Effector memory CD4-positive, alpha-beta T cell (primary cell): ENCODE measurements around the gene TNNC1.

Experiments used
- DNase-seq, 3 donors: peaks; one replicate each; pipeline ENCODE4 v3.0.0-alpha.2; 2020
- H3K27ac ChIP-seq: 2 replicates; pipeline ENCODE4 v1.7.0; 2013; ENCODE audit warnings: mild to moderate bottlenecking, low read length, moderate library complexity; ENCODE audit not compliant: insufficient read depth, poor library complexity, severe bottlenecking
- H3K27me3 ChIP-seq: replicated peaks from 2 replicates; pipeline ENCODE4 v1.7.0; 2013; ENCODE audit warnings: mild to moderate bottlenecking, low read length; ENCODE audit not compliant: insufficient read depth, control insufficient read depth, poor library complexity, severe bottlenecking
- H3K36me3 ChIP-seq: 2 replicates; pipeline ENCODE4 v1.7.0; 2013; ENCODE audit warnings: mild to moderate bottlenecking, low read length, moderate library complexity; ENCODE audit not compliant: control insufficient read depth, insufficient read depth
- H3K4me1 ChIP-seq: 2 replicates; pipeline ENCODE4 v1.7.0; 2013; ENCODE audit warnings: low read length, mild to moderate bottlenecking; ENCODE audit not compliant: control insufficient read depth, insufficient read depth, poor library complexity, severe bottlenecking
- H3K4me3 ChIP-seq: 2 replicates; pipeline ENCODE4 v1.7.0; 2013; ENCODE audit warnings: low read length, low read depth, mild to moderate bottlenecking; ENCODE audit not compliant: insufficient read depth, poor library complexity, severe bottlenecking
- H3K9me3 ChIP-seq: 2 replicates; pipeline ENCODE4 v1.7.0; 2013; ENCODE audit warnings: mild to moderate bottlenecking, low read length, moderate library complexity; ENCODE audit not compliant: control insufficient read depth

TNNC1 gene

DNA sequence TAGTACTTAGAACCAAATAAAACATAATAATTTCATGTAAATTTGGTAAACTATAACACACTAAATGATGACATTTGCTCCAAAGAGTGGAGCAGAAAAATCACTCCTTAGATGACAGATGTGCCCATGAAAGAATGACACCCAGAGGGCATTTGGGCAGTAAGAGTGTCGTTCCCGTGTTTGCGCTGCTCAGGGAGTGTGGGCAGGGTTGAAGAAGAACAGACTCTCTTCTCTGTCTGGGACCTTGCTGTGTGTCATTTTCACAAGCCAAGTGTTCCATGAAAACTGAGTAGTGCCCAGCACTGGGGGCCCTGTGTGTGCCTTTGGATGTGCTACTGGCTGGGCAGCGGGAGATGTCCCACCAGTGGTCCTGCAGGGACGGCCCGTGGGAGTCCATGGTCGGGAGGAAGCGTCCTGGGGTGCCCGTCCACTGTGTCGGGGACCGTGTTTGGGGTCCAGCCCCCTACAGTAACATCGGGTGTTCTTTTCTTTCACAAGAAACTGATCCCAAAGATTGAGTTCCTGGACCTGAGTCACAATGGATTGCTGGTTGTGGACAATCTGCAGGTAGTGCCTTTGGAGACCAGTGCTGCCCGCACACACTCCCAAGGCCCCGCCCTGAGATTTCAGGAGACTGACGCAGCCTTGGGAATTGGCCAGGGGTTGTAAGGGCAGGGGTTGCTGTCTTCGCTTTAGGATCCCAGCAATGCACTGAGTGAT lies 23.4 kb upstream of the TNNC1 start:
- no peak overlapping the region for H3K4me3 ChIP-seq
- H3K36me3 ChIP-seq, result peaks cover 96% of the 10 kb centered on the region
- H3K27ac ChIP-seq, result no peak overlapping the region
- no peaks in the 10 kb centered on the region for H3K4me1 ChIP-seq
- H3K9me3 ChIP-seq, result no peaks in the 10 kb centered on the region
- no peaks in the 10 kb centered on the region for H3K27me3 ChIP-seq
- DNase-seq, result no peak

GRCh38 chr3:52473026-52473425 lies 19.2 kb upstream of the TNNC1 start:
- H3K9me3 ChIP-seq, result no peaks in the 10 kb centered on the region
- H3K4me3 ChIP-seq, result no peak overlapping the region
- H3K27ac ChIP-seq, result no peak overlapping the region
- no peak for DNase-seq
- H3K4me1 ChIP-seq, result no peaks in the 10 kb centered on the region
- no peaks in the 10 kb centered on the region for H3K27me3 ChIP-seq
- H3K36me3 ChIP-seq, result peaks cover 71% of the 10 kb centered on the region

GRCh38 chr3:52472239-52473000 lies 18.6 kb upstream of the TNNC1 start:
- no peak overlapping the region for H3K27ac ChIP-seq
- DNase-seq, result no peak
- H3K36me3 ChIP-seq, result peaks cover 67% of the 10 kb centered on the region
- no peaks in the 10 kb centered on the region for H3K4me1 ChIP-seq
- H3K9me3 ChIP-seq, result no peaks in the 10 kb centered on the region
- H3K4me3 ChIP-seq, result no peak overlapping the region
- no peaks in the 10 kb centered on the region for H3K27me3 ChIP-seq

DNA sequence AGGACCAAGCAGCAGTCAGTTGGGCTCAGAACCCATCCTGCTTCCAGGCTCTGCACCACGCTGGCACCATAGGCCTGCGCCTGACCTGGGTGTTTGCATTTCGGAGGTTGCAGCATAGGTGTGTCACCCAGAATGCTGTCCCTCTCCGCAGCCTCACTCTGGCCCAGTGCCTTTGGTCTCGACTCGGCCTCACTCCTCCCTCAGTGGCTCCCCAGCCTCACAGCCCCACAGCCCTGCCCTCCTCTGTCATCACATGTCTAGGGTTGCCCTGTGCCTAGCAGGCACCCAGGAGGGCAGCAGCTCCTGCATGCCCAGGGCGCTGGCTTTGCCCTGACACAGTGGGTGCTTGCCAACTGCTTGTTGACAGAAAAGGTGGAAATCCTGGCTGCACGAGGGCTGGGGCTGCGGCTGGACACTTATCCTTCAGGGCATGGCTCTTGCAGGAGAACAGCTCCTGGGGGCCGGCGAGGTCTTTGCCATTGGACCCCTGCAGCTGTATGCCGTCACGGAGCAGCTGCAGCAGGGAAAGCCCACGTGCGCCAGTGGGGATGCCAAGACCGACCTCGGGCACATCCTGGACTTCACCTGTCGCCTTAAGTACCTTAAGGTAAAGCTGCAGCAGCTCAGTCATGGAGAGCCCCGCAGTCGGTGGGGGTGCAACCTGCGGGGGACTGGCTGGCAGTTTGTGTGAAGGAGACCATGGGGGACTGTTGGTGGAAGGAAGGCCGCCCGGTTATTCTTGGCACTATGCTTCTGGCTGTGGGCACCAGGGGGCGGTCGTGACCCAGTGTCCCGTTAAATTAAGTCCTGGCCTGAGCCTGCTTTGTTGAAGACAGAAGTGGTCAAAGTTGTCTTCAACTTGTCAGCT lies 17.8 kb upstream of the TNNC1 start:
- no peaks in the 10 kb centered on the region for H3K4me1 ChIP-seq
- no peaks in the 10 kb centered on the region for H3K27me3 ChIP-seq
- H3K9me3 ChIP-seq, result no peaks in the 10 kb centered on the region
- no peak overlapping the region for H3K4me3 ChIP-seq
- no peak overlapping the region for H3K27ac ChIP-seq
- no peak for DNase-seq
- H3K36me3 ChIP-seq, result peaks cover 62% of the 10 kb centered on the region

DNA sequence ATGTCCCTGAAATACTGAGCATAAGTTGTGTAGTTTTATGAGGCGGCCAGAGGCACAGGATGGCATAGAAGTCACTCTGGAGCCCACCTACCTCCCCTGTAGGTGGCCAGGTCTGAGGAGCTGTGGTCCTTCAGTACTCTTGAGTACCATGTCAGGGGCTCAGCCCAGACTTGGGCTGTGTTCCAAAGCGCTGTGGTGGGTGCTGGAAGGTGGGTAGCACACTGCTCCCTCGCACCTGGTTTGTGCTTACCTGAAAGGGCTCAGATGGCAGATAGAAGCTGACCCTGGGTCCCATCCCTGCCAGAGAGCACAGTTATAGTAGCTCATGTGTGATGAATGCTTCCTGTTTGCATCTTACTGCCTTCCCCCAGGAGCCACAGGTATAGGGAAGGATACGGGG lies 17.1 kb upstream of the TNNC1 start:
- Histone ChIP-seq H3K9me3 (no peaks in the 10 kb centered on the region), H3K4me3 (no peak overlapping the region), H3K27ac (no peak overlapping the region), H3K4me1 (no peaks in the 10 kb centered on the region), H3K27me3 (no peaks in the 10 kb centered on the region), H3K36me3 (peaks cover 55% of the 10 kb centered on the region)
- DNase-seq, result no peak

GRCh38 chr3:52469001-52469400 lies 15.2 kb upstream of the TNNC1 start:
- Histone ChIP-seq H3K9me3 (no peaks in the 10 kb centered on the region), H3K27ac (no peak overlapping the region), H3K4me3 (no peak overlapping the region), H3K27me3 (no peaks in the 10 kb centered on the region), H3K4me1 (no peaks in the 10 kb centered on the region), H3K36me3 (peaks cover 48% of the 10 kb centered on the region)
- no peak for DNase-seq

DNA sequence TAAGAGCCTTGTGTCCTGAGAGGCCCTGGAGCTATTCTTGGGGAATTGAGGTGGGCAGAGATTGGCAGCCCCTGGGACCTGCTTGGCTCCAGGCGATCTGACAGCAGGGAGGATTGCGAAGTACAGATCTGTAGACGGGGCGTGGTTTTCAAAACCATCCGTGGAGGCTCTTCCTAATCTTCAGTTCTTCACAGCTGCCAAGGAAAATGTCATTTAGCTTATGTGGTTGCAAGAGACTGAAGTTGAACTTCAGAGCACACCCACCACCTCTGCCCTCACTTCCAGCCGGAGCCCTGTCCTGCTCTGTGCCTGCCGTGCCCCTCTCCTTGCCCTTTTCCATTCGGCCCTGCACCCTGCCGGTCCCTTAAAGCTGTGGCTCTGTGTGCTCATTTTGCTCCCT lies 14.5 kb upstream of the TNNC1 start:
- Histone ChIP-seq H3K4me1 (no peaks in the 10 kb centered on the region), H3K36me3 (peaks cover 42% of the 10 kb centered on the region), H3K9me3 (no peaks in the 10 kb centered on the region), H3K4me3 (no peak overlapping the region), H3K27me3 (no peaks in the 10 kb centered on the region), H3K27ac (no peak overlapping the region)
- DNase-seq, result no peak

DNA sequence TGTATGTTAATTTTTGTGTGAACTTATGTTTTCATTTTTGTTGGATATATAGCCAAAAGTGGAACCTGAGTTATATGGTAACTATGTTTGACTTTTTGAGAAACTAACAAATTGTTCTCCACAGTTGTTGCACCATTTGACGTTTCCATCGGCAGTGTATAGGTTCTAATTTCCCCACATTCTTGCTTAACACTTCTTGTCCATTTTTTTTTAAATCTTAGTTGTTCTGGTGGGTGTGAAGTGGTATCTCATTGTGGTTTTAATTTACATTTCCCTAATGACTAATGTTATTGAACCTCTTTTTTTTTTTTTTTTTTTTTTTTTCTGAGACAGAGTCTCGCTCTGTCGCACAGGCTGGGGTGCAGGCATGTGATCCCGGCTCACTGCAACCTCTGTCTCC lies 9.6 kb upstream of the TNNC1 start:
- peaks cover 34% of the 10 kb centered on the region for H3K36me3 ChIP-seq
- H3K4me1 ChIP-seq, result no peaks in the 10 kb centered on the region
- H3K27ac ChIP-seq, result no peak overlapping the region
- no peaks in the 10 kb centered on the region for H3K27me3 ChIP-seq
- no peak for DNase-seq
- H3K9me3 ChIP-seq, result no peaks in the 10 kb centered on the region
- no peak overlapping the region for H3K4me3 ChIP-seq

DNA sequence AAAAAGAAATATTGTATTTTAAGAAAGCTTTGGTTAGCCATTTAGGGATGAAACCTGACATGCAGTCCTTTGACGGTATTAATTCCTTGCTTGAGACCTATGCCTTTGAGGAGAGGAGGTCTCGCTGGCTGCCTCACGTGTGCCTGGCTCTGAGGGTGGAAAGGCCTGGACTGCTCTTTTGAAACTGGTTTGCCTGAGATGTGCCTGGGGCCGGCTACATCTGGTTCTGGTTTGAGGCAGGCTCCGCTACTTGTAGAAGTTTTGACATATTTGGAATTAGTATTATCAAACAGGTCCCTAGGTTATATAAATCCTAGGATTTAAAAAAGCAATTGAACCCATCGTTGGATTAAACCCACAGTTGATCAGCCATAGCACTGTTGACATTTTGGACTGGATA lies 8.0 kb upstream of the TNNC1 start:
- Histone ChIP-seq H3K27ac (no peak overlapping the region), H3K4me3 (no peak overlapping the region), H3K4me1 (peaks cover under 1% of the 10 kb centered on the region), H3K36me3 (peaks cover 36% of the 10 kb centered on the region), H3K27me3 (no peaks in the 10 kb centered on the region), H3K9me3 (no peaks in the 10 kb centered on the region)
- no peak for DNase-seq
